Stimulated activated CD4-positive, alpha-beta T cell treated with anti-CD3 and anti-CD28 coated beads, Interleukin-4, amount 100 ng/mL, for 4 hours (primary cell): ENCODE data around the gene SLCO2A1.

Experiments
- DNase-seq, 2 experiments: peaks; one replicate each; pipeline ENCODE4 v3.0.0-alpha.2; 2020

Gene SLCO2A1

DNA sequence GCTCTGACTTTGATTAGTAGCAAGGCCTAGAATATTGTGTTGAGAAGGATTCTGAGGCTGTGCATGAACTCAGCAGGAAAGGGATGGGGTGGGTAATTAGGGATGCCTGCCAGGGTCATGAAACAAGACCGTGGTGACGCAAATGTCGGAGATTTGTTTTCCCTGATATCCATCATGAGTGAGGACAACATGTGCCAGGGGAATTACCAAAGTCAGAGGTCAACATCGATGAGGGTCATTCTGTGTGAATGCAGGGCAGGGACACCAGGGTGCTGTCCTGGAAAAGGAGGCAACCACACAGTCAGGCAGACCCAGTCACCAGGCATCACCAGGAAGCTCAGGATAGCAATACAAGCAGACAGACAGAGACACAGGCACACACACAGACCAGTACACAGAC is 52.2 kb downstream of the SLCO2A1 start:
- no peak for DNase-seq

- DNase-seq = no peak
Measured at GRCh38 chr3:133973249-133973980, 56.3 kb downstream of the SLCO2A1 start.

- no peak for DNase-seq
Measured at GRCh38 chr3:133972156-133972555, 57.6 kb downstream of the SLCO2A1 start.

- no peak for DNase-seq
Measured at GRCh38 chr3:133970916-133971315, 58.8 kb downstream of the SLCO2A1 start.

DNA sequence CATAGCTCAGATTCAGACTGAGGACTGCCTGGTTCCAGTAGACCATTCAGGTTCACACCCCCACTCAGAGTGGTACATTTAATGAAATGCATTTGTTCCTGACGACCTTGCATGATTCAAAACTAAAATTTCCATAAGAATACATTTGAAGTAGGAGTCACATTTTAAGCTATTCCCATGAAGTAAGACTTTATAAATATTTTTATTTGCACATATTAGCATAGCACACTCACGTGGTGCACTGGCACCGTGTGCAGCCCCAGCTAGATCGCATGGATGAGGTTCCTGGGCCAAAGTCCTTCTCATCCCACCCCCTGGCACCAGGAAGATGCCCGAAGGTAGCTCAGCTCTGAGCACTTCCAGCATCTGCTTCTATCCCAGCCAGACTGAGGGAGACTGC is 59.4 kb downstream of the SLCO2A1 start:
- no peak for DNase-seq

DNA sequence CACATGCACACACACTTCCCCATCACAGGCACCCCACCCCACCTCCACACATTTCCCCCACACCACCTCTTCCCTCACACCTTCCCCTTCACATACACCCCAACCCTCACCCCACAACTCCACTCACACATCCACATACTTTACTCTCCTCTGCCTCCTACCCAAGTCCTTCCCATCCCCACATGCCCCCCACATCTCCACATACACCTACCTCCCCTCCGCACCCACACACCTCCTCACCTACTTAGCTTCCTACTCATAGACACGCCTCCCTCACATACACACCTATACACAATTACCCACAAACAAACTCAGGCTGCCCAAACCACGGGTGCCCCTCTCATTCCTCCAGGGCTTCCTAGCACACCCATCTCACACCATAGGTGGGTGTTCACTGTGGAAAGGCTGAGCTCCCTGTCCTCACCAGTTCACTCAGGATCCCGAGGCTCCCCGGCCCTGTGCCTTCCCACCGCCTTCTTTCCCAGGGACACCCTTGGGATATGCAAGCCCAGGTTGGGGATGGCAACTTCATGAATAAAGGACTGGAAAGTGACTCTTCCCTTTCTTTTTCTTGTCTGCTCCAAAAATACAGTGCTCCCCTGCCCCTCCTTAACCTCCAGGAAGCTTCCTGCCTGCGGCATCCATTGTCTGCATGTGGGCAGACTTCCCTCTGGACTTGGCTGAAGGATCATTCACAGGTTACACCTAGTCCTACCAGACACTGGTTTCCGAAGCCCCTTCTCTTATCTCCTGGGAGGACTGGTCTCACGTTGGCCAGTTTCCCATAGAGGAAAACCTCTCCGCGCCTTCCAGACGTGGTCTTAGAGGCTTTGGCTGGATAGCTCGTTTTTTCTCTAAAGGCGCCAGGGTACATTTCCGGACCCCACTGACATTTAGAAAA is 61.5 kb downstream of the SLCO2A1 start:
- DNase-seq = no peak

DNA sequence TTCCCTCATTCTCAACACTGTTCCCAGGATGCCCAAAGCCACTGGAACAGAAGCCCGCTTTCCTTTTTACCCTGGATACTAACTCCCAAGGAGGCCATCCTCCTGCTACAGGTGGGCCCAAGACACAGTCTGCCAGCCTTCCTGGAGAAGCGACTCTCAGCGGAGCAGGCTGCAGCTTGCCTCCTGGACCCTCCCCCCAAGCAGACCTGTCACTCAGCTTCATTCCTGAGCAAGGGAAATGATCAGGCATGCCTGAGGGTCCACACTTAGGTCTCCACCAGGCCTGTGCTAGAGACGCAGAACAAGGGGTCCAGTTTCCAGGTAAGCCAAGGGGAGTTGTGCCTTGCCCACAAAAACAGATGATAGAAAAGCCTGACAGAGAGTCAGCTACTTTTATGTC is 62.8 kb downstream of the SLCO2A1 start:
- DNase-seq = no peak

- no peak for DNase-seq
Measured at GRCh38 chr3:133965906-133966305, 63.8 kb downstream of the SLCO2A1 start.

DNA sequence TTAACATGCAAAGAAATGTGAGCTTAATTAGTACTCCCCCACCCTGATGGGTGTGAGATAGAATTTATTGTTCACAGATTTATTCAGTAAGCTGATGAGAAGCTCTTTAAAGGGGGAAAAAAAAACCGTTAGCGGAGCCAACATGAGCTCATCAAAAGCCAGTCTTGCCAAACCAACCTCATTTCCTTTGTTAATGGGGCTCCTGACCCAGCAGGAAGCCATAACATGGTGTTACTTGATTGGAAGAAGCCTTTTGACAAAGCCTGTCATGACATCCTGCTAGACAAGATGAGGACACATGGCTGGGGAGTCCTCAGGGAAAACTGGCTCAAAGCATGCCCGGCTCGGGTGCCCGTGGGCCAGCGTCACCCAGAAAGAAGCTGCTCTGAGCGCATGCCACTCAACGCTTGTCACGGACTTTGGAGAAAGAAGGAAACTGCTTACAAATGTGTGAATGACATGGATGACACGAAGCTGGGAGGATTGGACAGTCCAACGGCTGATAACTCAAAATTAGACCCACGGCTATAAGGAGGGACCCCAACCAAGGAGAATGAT is 64.6 kb downstream of the SLCO2A1 start:
- DNase-seq = no peak

- DNase-seq = no peak
Measured at GRCh38 chr3:133964547-133964946, 65.2 kb downstream of the SLCO2A1 start.

GRCh38 chr3:133963657-133964396 is 65.9 kb downstream of the SLCO2A1 start:
- no peak for DNase-seq

- no peak for DNase-seq
Measured at GRCh38 chr3:133962849-133963248, 66.9 kb downstream of the SLCO2A1 start.

DNA sequence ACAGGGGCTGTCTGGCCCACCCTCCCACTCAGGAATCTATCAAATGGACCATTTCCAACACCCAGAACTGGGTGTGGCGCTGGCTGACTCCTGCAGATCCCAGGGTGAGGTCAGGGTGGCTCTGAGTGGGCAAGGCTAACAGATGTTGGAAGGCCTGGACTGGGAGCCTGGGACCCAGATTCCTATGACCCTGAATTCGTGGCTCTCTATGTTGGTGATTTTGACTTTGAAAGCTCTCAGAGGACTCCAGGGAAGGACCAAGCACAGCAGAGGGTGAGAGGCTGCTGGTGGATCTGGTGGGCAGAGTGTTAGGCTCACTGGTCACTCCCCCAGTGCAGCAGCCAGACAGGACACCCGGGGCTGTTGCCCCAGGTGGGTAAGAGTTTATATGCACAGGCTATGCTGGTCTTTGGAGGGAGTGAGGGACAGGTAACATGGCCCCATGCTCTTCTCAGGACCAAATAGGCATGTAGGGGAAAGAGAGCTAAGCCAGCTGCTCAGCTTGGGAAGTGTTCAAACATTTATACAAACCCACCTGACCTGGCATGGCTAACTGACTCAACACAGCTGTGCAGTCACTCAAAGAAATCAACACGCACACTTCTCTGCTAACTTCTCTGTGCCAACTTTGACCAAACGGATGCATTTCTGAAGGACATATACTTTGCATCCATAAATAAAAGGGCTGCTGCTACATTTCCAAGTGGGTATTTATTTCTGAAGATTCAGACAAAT is 71.5 kb downstream of the SLCO2A1 start:
- DNase-seq = no peak

DNA sequence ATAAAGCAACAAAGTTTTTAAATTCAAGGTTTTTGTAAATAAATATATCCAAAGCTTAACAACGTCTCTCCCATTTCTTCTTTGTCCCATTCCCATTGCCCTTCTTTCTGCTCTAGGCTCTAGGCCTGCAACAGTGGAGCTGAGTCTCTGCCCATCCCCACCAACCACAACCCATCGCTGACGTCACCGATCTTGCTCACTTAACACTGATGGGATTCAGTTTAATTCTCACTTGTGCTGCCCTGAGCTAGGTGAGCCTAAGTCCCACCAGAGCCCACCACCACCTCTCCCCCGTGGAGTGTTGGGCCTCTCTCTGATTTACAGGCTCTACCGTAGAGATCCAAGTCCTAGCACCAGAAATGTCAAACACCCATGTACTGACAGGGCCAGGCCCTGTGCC is 72.7 kb downstream of the SLCO2A1 start:
- no peak for DNase-seq

GRCh38 chr3:133956353-133956752 is 73.4 kb downstream of the SLCO2A1 start:
- no peak for DNase-seq

- no peak for DNase-seq
Measured at GRCh38 chr3:133955892-133956291, 73.8 kb downstream of the SLCO2A1 start.

DNA sequence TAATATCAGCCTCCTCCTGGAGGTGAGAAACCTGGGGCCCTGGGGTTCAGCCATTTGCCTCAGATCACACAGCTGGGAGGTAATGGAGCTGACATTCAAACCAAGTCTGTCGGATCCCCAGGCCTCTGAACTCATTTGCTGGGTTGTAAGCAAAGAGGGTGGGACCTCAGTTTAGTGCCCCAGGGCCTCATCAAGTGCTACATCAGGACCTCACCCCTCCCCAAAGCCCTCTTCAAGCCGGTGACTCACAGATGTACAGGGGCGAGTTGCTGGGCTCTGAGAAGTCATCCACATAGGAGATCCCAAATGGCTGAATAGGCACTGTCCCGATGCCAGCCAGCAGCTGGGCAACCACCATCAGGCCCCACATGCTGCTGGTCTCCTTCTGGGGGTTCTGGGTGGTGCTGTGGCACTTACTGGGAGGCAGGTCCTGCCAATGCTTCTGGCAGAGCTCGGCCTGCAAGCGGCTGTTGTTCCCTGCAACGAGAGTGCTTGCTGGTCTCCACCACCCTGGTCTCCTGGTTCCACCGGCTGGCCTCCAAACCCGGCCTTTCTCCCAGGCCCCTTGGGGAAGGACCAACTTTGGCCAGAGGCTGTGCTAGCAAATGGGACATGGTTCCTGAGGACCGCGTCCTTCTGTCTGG is 74.9 kb downstream of the SLCO2A1 start:
- DNase-seq = no peak

- DNase-seq = no peak
Measured at GRCh38 chr3:133953297-133953696, 76.4 kb downstream of the SLCO2A1 start.

- DNase-seq = no peak
Measured at GRCh38 chr3:133949438-133949837, 80.3 kb downstream of the SLCO2A1 start.

DNA sequence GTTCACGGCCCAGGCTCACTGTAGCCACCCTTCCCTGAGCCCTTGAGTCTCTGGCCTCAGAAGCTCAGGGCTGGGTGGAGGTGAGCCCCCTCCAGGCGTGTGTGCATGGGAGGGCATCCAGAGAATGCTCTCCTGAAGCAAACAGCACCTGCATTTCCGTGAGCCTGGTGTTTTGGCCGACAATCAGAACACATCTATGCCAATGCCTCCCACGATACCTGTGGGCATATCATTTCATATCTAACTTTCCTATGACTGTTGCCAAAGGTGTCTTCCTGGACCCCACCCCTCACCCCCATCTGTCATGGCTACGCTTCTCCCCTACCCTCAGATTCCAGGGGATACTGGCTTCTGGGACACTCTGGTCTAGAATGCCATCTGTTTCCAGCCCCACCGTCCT is 80.7 kb downstream of the SLCO2A1 start:
- DNase-seq = no peak

DNA sequence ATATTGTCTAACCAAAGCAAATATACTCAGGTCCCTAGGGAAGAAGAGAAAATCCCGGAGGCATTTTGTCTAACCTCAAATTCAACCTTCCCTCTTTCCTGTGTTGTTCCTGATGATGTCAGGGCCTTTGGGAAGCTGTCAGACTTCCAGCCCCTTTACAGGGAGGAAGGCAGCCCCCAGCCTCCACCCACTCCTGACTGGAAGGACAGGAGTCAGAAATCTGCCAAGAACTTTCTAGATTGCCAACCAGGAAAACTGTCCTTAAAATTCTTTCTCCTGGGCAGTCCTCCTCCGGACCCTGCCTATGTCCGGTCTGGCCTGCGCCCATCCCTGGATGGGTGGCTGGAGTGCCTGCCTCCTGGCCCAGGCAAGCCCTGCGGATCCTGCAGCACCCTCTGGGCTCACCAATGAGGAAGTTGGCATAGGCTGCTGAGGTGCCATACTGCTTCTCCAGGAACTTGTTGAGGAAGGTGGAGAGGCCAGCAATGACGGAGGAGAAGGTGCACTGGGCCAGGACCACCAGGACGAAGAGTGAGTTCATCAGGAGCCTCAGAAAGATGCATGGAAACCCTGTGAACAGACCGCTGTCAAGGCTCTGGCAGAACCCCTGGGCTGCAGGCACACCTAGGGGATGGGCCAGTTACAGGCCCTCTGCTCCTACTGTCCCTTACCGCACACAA is 81.5 kb downstream of the SLCO2A1 start:
- no peak for DNase-seq
